OCI-LY7 (cell line): Measurements from ENCODE around the gene LRRFIP1.

ENCODE experiments used
- EZH2phosphoT487 ChIP-seq: fragments of 200-600 bp; sonication (generic); IDR thresholded peaks from 2 replicates; pipeline ENCODE4 v1.6.1; 2018; ENCODE audit warnings: low read depth, borderline replicate concordance, mild to moderate bottlenecking, mixed run types, antibody characterized with exemption, low read length, moderate library complexity, mixed read lengths
- TF ChIP-seq, protein P1 (sequence below): fragments of 200-600 bp; sonication (generic); conservative IDR thresholded peaks from 2 replicates; pipeline ENCODE4 v1.5.1; 2014; ENCODE audit warnings: mild to moderate bottlenecking, antibody characterized with exemption, low read length, moderate library complexity, mixed read lengths

DNA sequence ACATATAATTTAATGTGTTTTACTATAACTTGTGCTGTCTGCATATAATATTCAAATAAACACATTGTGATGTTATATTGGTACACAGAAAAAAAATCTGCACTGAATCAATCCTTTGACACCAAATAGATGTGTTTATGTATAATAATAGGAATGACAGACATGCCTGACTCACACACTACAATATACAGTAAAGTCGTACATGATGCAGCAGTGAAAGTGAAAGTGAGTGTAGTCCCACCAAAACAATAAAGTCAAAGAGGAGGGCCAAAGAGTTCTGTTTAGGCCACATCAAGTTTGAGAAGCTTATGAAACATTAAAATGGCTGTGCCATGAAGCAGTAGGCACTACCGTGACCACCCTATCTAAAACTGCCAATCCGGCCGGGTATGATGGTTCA is 163.0 kb downstream of the LRRFIP1 start:
- TF ChIP-seq, protein P1, sequence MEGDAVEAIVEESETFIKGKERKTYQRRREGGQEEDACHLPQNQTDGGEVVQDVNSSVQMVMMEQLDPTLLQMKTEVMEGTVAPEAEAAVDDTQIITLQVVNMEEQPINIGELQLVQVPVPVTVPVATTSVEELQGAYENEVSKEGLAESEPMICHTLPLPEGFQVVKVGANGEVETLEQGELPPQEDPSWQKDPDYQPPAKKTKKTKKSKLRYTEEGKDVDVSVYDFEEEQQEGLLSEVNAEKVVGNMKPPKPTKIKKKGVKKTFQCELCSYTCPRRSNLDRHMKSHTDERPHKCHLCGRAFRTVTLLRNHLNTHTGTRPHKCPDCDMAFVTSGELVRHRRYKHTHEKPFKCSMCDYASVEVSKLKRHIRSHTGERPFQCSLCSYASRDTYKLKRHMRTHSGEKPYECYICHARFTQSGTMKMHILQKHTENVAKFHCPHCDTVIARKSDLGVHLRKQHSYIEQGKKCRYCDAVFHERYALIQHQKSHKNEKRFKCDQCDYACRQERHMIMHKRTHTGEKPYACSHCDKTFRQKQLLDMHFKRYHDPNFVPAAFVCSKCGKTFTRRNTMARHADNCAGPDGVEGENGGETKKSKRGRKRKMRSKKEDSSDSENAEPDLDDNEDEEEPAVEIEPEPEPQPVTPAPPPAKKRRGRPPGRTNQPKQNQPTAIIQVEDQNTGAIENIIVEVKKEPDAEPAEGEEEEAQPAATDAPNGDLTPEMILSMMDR, result no peak
- TF ChIP-seq EZH2phosphoT487, result no peak
